Naive thymus-derived CD4-positive, alpha-beta T cell (primary cell): Measurements from ENCODE around the gene MARCHF10. TPM values are rescaled to one million over a fixed set of nuclear protein-coding genes. Genes with fewer than 3 reads are reported as not detected.

ENCODE experiments used
- ATAC-seq: fragments of 150-1000 bp; cut with Tn5 transposase; 2 replicates; pipeline ENCODE4 v1.10.0; 2021; ENCODE audit warnings: mild to moderate bottlenecking, moderate library complexity
- CTCF ChIA-PET: fragments of 350-600 bp; sonication (Branson Sonifier 250); formaldehyde crosslinking; loops from one replicate; lab custom pipeline; 2021; ENCODE audit warnings: antibody characterized with exemption; lab: Charles Lee
- POLR2A ChIA-PET: fragments of 350-600 bp; sonication (Branson Sonifier 250); formaldehyde crosslinking; loops from one replicate; lab custom pipeline; 2021; ENCODE audit warnings: antibody characterized with exemption, inconsistent platforms; lab: Charles Lee
- DNase-seq, 9 donors: peaks; one replicate each; pipeline versions ENCODE4 v3.0.0 to v3.0.0-alpha.2; 2020 to 2022; ENCODE audit warnings: mixed read lengths in 1 of 9
- H3K27ac ChIP-seq: one replicate; pipeline ENCODE4 v1.7.0; 2013; ENCODE audit warnings: mild to moderate bottlenecking, low read depth, low read length, moderate library complexity
- H3K27me3 ChIP-seq, 2 donors: one replicate each; pipeline ENCODE4 v1.7.0; 2013; ENCODE audit warnings: low read length in 2 of 2, mild to moderate bottlenecking in 2 of 2, moderate library complexity in 2 of 2; ENCODE audit not compliant: control insufficient read depth in 2 of 2, insufficient read depth in 2 of 2
- H3K36me3 ChIP-seq, 3 experiments: 1 replicate in 2 of 3; 2 replicates in 1 of 3; pipeline ENCODE4 v1.7.0; 2013; ENCODE audit warnings: low read length in 3 of 3, mild to moderate bottlenecking in 3 of 3, moderate library complexity in 1 of 3; ENCODE audit not compliant: insufficient read depth in 3 of 3, control insufficient read depth in 2 of 3
- H3K4me1 ChIP-seq, 2 donors: one replicate each; pipeline ENCODE4 v1.7.0; 2013; ENCODE audit warnings: low read length in 2 of 2, mild to moderate bottlenecking in 2 of 2, moderate library complexity in 1 of 2; ENCODE audit not compliant: control insufficient read depth in 2 of 2, insufficient read depth in 2 of 2
- H3K4me3 ChIP-seq: 2 replicates; pipeline ENCODE4 v1.7.0; 2013; ENCODE audit warnings: mild to moderate bottlenecking, low read length
- H3K9me3 ChIP-seq, 3 experiments: 1 replicate in 2 of 3; 2 replicates in 1 of 3; pipeline ENCODE4 v1.7.0; 2013; ENCODE audit warnings: low read length in 3 of 3; ENCODE audit not compliant: control insufficient read depth in 2 of 3
- H3K27ac Mint-ChIP-seq, 9 donors: one replicate each; pipeline ENCODE4 v1.8.0; 2020 to 2022; ENCODE audit warnings: mixed read lengths in 9 of 9, mild to moderate bottlenecking in 8 of 9, moderate library complexity in 5 of 9, inconsistent platforms in 2 of 9
- H3K27me3 Mint-ChIP-seq, 5 donors: one replicate each; pipeline ENCODE4 v1.8.0; 2021 to 2022; ENCODE audit warnings: mixed read lengths in 5 of 5, mild to moderate bottlenecking in 1 of 5
- H3K36me3 Mint-ChIP-seq, 5 donors: one replicate each; pipeline ENCODE4 v1.8.0; 2020 to 2022; ENCODE audit warnings: mixed read lengths in 5 of 5, mild to moderate bottlenecking in 3 of 5, inconsistent platforms in 1 of 5
- H3K4me1 Mint-ChIP-seq, 7 donors: one replicate each; pipeline ENCODE4 v1.8.0; 2020 to 2022; ENCODE audit warnings: mixed read lengths in 7 of 7, mild to moderate bottlenecking in 3 of 7, inconsistent platforms in 1 of 7
- H3K4me3 Mint-ChIP-seq, 10 donors: one replicate each; pipeline ENCODE4 v1.8.0; 2020 to 2022; ENCODE audit warnings: mild to moderate bottlenecking in 10 of 10, mixed read lengths in 10 of 10, moderate library complexity in 6 of 10, inconsistent platforms in 2 of 10
- H3K9me3 Mint-ChIP-seq, 11 donors: one replicate each; pipeline ENCODE4 v1.8.0; 2020 to 2022; ENCODE audit warnings: mixed read lengths in 11 of 11, mild to moderate bottlenecking in 4 of 11, inconsistent platforms in 1 of 11, moderate library complexity in 1 of 11
- intact Hi-C, 2 donors: fragments of 100-400 bp; cut with micrococcal nuclease; formaldehyde crosslinking; loops; one replicate each; pipeline ENCODE4 v1.15.1; 2023
- polyA plus RNA-seq, 2 donors: library from polyadenylated mRNA; unstranded; fragments of 300-500 nt; fragmentation: Illumina TruSeq; gene quantifications; one replicate each; pipeline ENCODE4 v1.2.3, GENCODE V29; 2021
- total RNA-seq, 6 experiments: library from RNA in 5 of 6; stranded (reverse) in 5 of 6; gene quantifications; 1 replicate in 5 of 6; 2 replicates in 1 of 6; pipeline ENCODE4 v1.2.3 and lab custom pipeline; 2021 to 2026

Gene MARCHF10
- total and polyA plus RNA-seq, 7 experiments from 2014 or later, result 0.13 to 0.43 (median 0.29) TPM; not detected in 4

GRCh38 chr17:62797959-62798358, 10.2 kb downstream of the MARCHF10 start:
- Mint-ChIP-seq H3K27ac (no peak overlapping the region), H3K4me1 (peaks cover 7 to 14% (median 11%) of the 10 kb centered on the region in 7 donors), H3K4me3 (no peak overlapping the region), H3K36me3 (no peaks in the 10 kb centered on the region), H3K9me3 (peaks cover 0 to 10% (median 0%) of the 10 kb centered on the region in 11 donors), H3K27me3 (peaks cover 13 to 35% (median 18%) of the 10 kb centered on the region in 5 donors)
- no peaks in the 10 kb centered on the region for H3K36me3 ChIP-seq
- peaks cover 0 to 5% of the 10 kb centered on the region in 2 donors for H3K4me1 ChIP-seq
- no peak overlapping the region for H3K4me3 ChIP-seq
- ChIA-PET POLR2A (no interaction called here), CTCF (no interaction called here)
- ATAC-seq, result no peak
- no peaks in the 10 kb centered on the region for H3K27me3 ChIP-seq
- DNase-seq, result no peak
- H3K9me3 ChIP-seq, result no peaks in the 10 kb centered on the region
- H3K27ac ChIP-seq, result no peak overlapping the region
- intact Hi-C loops, result no loop called here

- ChIA-PET CTCF (no interaction called here), POLR2A (no interaction called here)
- no peaks in the 10 kb centered on the region for H3K36me3 Mint-ChIP-seq
- DNase-seq (no peak), ATAC-seq (no peak)
- H3K27me3 Mint-ChIP-seq, result peaks cover 11 to 24% (median 14%) of the 10 kb centered on the region in 5 donors
- intact Hi-C loops, result no loop called here
- no peak overlapping the region for H3K27ac Mint-ChIP-seq
- Histone ChIP-seq H3K4me1 (peaks cover 0 to 5% of the 10 kb centered on the region in 2 donors), H3K36me3 (no peaks in the 10 kb centered on the region), H3K9me3 (no peaks in the 10 kb centered on the region), H3K27me3 (no peaks in the 10 kb centered on the region), H3K4me3 (no peak overlapping the region), H3K27ac (no peak overlapping the region)
- H3K4me3 Mint-ChIP-seq, result no peak overlapping the region
- peaks cover 7 to 14% (median 11%) of the 10 kb centered on the region in 7 donors for H3K4me1 Mint-ChIP-seq
- H3K9me3 Mint-ChIP-seq, result peaks cover 0 to 17% (median 2%) of the 10 kb centered on the region in 11 donors
Observed at GRCh38 chr17:62796291-62796690, 11.8 kb downstream of the MARCHF10 start.

- no peak for DNase-seq
- intact Hi-C loops, result no loop called here
Observed at GRCh38 chr17:62794666-62794971, 13.5 kb downstream of the MARCHF10 start.

GRCh38 chr17:62793919-62794665, 14.0 kb downstream of the MARCHF10 start:
- Mint-ChIP-seq H3K9me3 (peaks cover 0 to 17% (median 3%) of the 10 kb centered on the region in 11 donors), H3K27me3 (peaks cover 10 to 26% (median 19%) of the 10 kb centered on the region in 5 donors), H3K27ac (peak overlapping the region in 3 of 9 donors; percentile 14 to 62 (median 36)), H3K4me3 (peak overlapping the region in 9 of 10 donors; percentile 37 to 79 (median 63)), H3K36me3 (no peaks in the 10 kb centered on the region), H3K4me1 (peaks cover 7 to 14% (median 11%) of the 10 kb centered on the region in 7 donors)
- no peaks in the 10 kb centered on the region for H3K36me3 ChIP-seq
- peak overlapping the region; percentile 29 for H3K4me3 ChIP-seq
- no peak overlapping the region for H3K27ac ChIP-seq
- DNase-seq, result no peak
- ATAC-seq, result no peak
- POLR2A ChIA-PET, result no interaction called here
- peaks cover 0 to 5% of the 10 kb centered on the region in 2 donors for H3K4me1 ChIP-seq
- CTCF ChIA-PET, result no interaction called here
- no peaks in the 10 kb centered on the region for H3K27me3 ChIP-seq
- H3K9me3 ChIP-seq, result no peaks in the 10 kb centered on the region
- intact Hi-C loops, result no loop called here

More at GRCh38 chr17:62794666-62794971, 13.5 kb downstream of the MARCHF10 start:
- H3K9me3 Mint-ChIP-seq, result peaks cover 0 to 17% (median 3%) of the 10 kb centered on the region in 11 donors
- H3K4me1 Mint-ChIP-seq, result peaks cover 7 to 14% (median 11%) of the 10 kb centered on the region in 7 donors
- Histone ChIP-seq H3K36me3 (no peaks in the 10 kb centered on the region), H3K27me3 (no peaks in the 10 kb centered on the region), H3K9me3 (no peaks in the 10 kb centered on the region), H3K4me3 (peak overlapping the region; percentile 29), H3K4me1 (peaks cover 0 to 5% of the 10 kb centered on the region in 2 donors), H3K27ac (no peak overlapping the region)
- H3K4me3 Mint-ChIP-seq, result peak overlapping the region in 9 of 10 donors; percentile 37 to 79 (median 63)
- POLR2A ChIA-PET, result no interaction called here
- peak overlapping the region in 2 of 9 donors; percentile 14 to 36 for H3K27ac Mint-ChIP-seq
- H3K27me3 Mint-ChIP-seq, result peaks cover 11 to 24% (median 17%) of the 10 kb centered on the region in 5 donors
- CTCF ChIA-PET, result no interaction called here
- ATAC-seq, result no peak
- no peaks in the 10 kb centered on the region for H3K36me3 Mint-ChIP-seq

GRCh38 chr17:62792447-62792800, 15.7 kb downstream of the MARCHF10 start:
- Mint-ChIP-seq H3K9me3 (peaks cover 0 to 17% (median 3%) of the 10 kb centered on the region in 11 donors), H3K36me3 (no peaks in the 10 kb centered on the region), H3K4me3 (no peak overlapping the region), H3K4me1 (peaks cover 7 to 14% (median 11%) of the 10 kb centered on the region in 7 donors), H3K27ac (no peak overlapping the region), H3K27me3 (peaks cover 3 to 24% (median 13%) of the 10 kb centered on the region in 5 donors)
- no peak overlapping the region for H3K4me3 ChIP-seq
- peaks cover 0 to 5% of the 10 kb centered on the region in 2 donors for H3K4me1 ChIP-seq
- no peaks in the 10 kb centered on the region for H3K9me3 ChIP-seq
- intact Hi-C loops, result no loop called here
- DNase-seq, result no peak
- no peak overlapping the region for H3K27ac ChIP-seq
- ChIA-PET POLR2A (no interaction called here), CTCF (no interaction called here)
- no peak for ATAC-seq
- H3K36me3 ChIP-seq, result no peaks in the 10 kb centered on the region
- H3K27me3 ChIP-seq, result no peaks in the 10 kb centered on the region

GRCh38 chr17:62791767-62792446, 16.2 kb downstream of the MARCHF10 start:
- DNase-seq, result no peak
- no peak overlapping the region for H3K27ac Mint-ChIP-seq
- intact Hi-C loops, result no loop called here
- H3K27me3 Mint-ChIP-seq, result peaks cover 3 to 24% (median 13%) of the 10 kb centered on the region in 5 donors
- no peak overlapping the region for H3K4me3 Mint-ChIP-seq
- Histone ChIP-seq H3K36me3 (no peaks in the 10 kb centered on the region), H3K27ac (no peak overlapping the region), H3K9me3 (no peaks in the 10 kb centered on the region), H3K4me1 (peaks cover 0 to 5% of the 10 kb centered on the region in 2 donors), H3K27me3 (no peaks in the 10 kb centered on the region), H3K4me3 (no peak overlapping the region)
- peaks cover 0 to 17% (median 3%) of the 10 kb centered on the region in 11 donors for H3K9me3 Mint-ChIP-seq
- ChIA-PET CTCF (no interaction called here), POLR2A (no interaction called here)
- H3K36me3 Mint-ChIP-seq, result no peaks in the 10 kb centered on the region
- no peak for ATAC-seq
- peaks cover 7 to 14% (median 11%) of the 10 kb centered on the region in 7 donors for H3K4me1 Mint-ChIP-seq
